ENCODE data around the gene OVCA2.

The OVCA2 gene

GRCh38 chr17:2018716-2019510 is 22.9 kb upstream of the OVCA2 start:
- peaks cover 68% of the 10 kb centered on the region for H3K27me3 Mint-ChIP-seq (ENCODE audit: low read depth, poor library complexity)
- H3K4me3 Mint-ChIP-seq = peak overlapping the region; percentile 35
- DNase-seq = no peak
- no peak overlapping the region for H3K27ac Mint-ChIP-seq
- peaks cover 3% of the 10 kb centered on the region for H3K9me3 Mint-ChIP-seq
- TF ChIP-seq CTCF (IDR thresholded peaks at IDR 0.05) = no peak
- no peaks in the 10 kb centered on the region for H3K36me3 Mint-ChIP-seq (ENCODE audit: low read depth)
- H3K4me1 Mint-ChIP-seq = peaks cover 63% of the 10 kb centered on the region

DNA sequence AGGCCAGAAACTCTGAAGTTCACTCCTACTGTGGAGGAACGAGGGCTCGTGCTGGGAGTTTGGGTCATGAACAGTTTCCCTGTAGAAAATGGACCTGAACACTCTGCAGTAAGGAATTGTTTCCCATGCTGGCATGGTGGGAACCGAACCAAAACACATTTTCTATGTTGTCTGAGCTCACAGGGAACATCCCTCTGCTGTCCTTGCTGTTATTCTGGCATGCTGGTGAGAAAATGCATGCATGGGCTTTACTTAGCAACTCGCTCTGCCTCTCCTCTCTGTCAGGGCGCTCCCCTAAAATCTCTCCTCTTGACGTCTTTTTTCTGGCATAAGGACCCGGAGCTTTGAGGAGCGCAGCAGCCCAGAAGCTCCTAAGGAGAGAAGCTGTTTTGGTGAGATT is 22.1 kb upstream of the OVCA2 start:
- Mint-ChIP-seq H3K9me3 (no peaks in the 10 kb centered on the region), H3K27me3 (ENCODE audit: low read depth, poor library complexity) (peaks cover 71% of the 10 kb centered on the region), H3K4me1 (peaks cover 61% of the 10 kb centered on the region), H3K4me3 (no peak overlapping the region), H3K27ac (no peak overlapping the region), H3K36me3 (ENCODE audit: low read depth) (no peaks in the 10 kb centered on the region)
- TF ChIP-seq CTCF (IDR thresholded peaks at IDR 0.05) = no peak
- no peak for DNase-seq

DNA sequence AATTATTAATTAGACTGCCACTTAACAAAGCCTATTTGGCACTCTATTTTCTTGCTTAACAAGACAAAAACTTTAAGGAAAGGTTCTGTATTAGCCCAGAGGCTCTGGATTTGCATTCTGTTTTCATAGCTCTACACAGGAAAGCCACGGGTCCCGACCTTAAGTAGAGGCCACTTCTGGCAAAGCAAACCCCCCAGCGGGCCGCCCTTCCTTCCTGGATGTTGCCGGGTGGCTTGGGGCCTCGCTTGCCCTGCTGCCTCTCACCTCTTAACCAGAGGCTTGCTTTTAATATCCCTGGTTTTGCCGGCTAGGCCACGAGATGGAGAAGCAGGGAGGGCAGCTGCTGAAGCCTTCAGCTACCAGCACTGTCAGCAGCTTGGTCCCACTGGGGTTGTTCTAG is 21.1 kb upstream of the OVCA2 start:
- TF ChIP-seq CTCF (IDR thresholded peaks at IDR 0.05) = no peak
- Mint-ChIP-seq H3K27ac (peak overlapping the region; percentile 25), H3K36me3 (ENCODE audit: low read depth) (no peaks in the 10 kb centered on the region), H3K27me3 (ENCODE audit: low read depth, poor library complexity) (peaks cover 75% of the 10 kb centered on the region), H3K4me3 (no peak overlapping the region), H3K9me3 (no peaks in the 10 kb centered on the region), H3K4me1 (peaks cover 52% of the 10 kb centered on the region)
- no peak for DNase-seq

- Mint-ChIP-seq H3K4me3 (no peak overlapping the region), H3K4me1 (peaks cover 49% of the 10 kb centered on the region), H3K27ac (no peak overlapping the region), H3K36me3 (ENCODE audit: low read depth) (no peaks in the 10 kb centered on the region), H3K9me3 (peaks cover 4% of the 10 kb centered on the region), H3K27me3 (ENCODE audit: low read depth, poor library complexity) (peaks cover 87% of the 10 kb centered on the region)
- DNase-seq = no peak
- TF ChIP-seq CTCF (IDR thresholded peaks at IDR 0.05) = no peak
Observed at GRCh38 chr17:2022647-2023240, 19.1 kb upstream of the OVCA2 start.

DNA sequence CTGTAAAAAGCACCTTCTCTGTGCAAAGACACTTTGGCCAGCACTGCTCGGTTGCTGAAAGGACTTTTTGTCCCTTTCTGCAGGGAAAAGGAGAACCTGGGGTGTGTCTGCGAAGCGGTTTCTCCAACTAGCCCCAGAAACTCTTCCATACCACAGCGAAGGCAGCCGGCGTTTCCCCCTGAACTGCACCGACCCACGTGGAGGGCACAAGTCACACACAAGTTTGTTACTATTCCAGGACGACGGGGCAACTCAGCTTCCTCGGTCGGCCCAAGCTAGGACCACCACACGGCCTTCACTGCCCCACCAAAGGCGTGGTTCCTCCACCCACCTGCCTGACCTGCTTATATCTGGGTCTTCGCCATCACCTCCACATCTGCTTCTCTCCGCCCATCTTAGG is 18.6 kb upstream of the OVCA2 start:
- H3K4me3 Mint-ChIP-seq = peak overlapping the region; percentile 47
- H3K27ac Mint-ChIP-seq = no peak overlapping the region
- DNase-seq = no peak
- no peaks in the 10 kb centered on the region for H3K36me3 Mint-ChIP-seq (ENCODE audit: low read depth)
- H3K27me3 Mint-ChIP-seq (ENCODE audit: low read depth, poor library complexity) = peaks cover 87% of the 10 kb centered on the region
- H3K9me3 Mint-ChIP-seq = peaks cover 4% of the 10 kb centered on the region
- H3K4me1 Mint-ChIP-seq = peaks cover 49% of the 10 kb centered on the region
- TF ChIP-seq CTCF (IDR thresholded peaks at IDR 0.05) = no peak
